CD4-positive, alpha-beta T cell treated with Interferon alpha-2 for 1 hour (primary cell): ENCODE results near the gene APOL1.
"Not testable (repeated sequence)": the region's sequence is repeated elsewhere in the genome, so short reads cannot be mapped to it uniquely, and the experiment has no call there.

Experiments used
- DNase-seq, 2 donors: peaks; one replicate each; pipeline ENCODE4 v3.0.0-alpha.2; 2020 to 2022

The APOL1 gene

DNA sequence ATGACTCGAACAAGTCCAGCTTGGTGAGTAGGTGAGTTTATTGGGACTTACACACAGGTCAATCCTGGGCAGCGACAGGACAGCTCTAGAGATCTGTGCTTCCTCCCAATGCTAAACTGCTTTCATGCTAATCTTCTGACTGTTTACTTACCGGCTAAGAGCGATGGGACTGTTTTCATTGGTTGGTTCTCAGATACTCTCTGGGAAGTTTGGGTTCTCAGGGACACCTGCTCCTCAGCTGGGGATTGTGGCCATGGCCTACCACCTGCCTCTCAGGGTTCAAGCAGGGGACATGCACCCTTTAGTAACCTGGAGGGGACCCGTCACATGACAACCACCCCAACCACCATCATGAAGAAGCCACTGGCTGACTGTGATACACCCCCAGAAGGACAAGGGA lies 26.7 kb upstream of the APOL1 start:
- no peak for DNase-seq

DNA sequence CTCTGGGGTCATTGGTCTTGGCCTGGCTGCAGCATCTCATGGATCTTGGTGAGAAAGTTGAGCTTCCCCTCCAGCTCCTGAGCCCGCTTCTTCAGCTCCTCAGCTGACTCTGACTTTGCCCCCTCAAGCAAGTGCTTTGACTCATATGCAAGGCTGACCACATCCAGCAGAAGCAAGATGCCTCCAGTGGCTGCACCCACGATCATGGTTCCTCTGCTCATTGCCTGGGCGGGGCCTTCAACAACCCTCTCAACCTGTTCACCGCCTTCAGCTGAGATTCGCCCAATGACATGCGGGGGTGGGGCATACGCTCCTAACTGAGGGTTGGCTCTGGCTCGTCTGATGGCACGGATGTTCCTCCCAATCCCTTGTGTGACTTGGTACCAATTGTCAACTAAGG lies 25.5 kb upstream of the APOL1 start:
- DNase-seq: no peak

DNA sequence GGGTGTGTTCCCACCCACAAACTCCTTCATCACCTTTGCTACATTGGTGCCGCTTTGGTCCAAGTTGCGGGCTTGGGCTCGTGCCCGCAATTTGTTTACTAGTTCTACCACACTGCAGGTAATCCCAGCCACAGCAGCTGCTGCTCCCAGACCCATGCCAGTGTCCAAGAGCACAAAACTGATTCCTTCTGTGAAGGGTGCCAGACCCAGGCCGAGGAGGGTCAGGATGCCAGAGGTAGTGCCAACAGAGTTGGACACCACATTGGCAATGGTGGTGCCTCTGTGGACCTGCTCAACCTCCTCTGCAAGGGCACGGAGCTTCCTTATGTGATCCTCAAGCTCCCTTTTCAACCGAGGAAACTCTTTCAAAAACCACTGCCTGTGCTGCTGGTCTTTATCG lies 25.1 kb upstream of the APOL1 start:
- DNase-seq: no peak

DNA sequence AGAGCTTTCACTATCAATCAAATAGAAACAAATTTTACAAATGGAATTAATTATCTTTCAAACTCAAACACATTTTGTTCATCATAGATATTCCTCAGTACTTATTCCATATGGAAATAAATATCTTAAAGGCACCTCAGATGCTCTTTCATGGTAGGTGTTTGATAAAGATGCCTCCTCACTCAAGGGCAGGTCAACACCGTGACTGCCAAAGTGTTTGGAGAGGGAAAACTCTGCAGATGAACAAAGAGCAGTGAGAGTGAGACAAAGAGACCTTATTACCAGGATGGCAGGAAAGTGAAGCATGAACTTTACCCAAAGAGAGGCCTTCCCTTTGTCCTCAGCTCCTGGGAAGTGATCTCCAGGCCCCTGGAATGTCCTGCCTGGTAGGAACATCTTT lies 24.6 kb upstream of the APOL1 start:
- not testable (repeated sequence) for DNase-seq

DNA sequence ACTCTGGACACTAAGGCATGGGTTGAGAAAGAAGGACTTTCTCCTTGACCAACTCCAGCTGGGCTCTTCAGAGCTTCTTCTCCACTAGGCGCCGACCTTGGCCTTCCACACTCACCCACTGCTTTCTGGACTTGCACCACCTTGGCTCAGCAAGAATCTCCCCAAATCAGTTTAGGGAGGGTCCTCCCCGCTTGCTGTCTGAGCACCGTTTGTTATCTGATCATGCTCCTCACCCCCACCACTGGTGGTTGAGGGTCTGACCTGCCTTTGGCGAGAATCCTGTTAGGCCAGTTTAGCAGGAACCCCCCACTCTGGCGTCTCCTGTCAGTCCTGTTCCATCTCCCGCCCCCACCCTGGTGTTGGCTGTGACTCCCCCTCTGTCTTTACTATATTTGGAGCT lies 24.0 kb upstream of the APOL1 start:
- no peak for DNase-seq

GRCh38 chr22:36229649-36230048 lies 23.3 kb upstream of the APOL1 start:
- DNase-seq: not testable (repeated sequence)

GRCh38 chr22:36231051-36231450 lies 21.9 kb upstream of the APOL1 start:
- DNase-seq: not testable (repeated sequence)

DNA sequence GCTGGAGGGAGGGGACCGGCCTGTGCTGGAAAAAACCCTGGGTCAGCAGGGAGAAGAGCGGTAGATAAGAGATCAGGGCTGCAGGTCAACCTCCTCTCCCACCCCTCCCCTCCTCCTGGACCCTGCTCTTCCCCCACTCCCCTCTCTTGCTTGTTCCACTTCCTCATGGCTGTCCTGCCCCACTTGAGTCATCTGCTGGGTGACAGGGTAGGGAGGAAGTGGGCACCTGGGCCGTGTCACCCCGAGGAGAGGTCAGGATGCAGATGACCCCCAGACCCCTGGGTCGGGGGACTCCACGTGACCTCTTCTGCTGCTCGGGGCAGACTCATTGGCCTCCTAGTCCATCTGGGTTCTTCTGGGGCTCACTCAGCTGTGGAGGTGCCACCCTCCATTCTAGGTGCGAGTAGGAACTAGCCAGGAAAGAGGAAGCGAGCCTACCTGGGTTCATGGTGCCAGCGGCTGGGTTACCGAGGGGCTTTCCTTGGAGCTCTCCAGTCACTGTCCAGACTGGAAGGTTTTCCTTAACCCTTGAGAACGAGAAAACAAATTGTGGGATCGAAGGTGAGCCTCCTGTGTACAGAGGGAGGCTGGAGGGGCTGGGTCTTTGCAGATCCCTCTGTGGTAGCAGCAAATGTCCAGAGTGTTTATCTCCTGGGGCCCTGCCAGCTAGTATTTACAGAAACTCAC lies 20.1 kb upstream of the APOL1 start:
- no peak for DNase-seq

DNA sequence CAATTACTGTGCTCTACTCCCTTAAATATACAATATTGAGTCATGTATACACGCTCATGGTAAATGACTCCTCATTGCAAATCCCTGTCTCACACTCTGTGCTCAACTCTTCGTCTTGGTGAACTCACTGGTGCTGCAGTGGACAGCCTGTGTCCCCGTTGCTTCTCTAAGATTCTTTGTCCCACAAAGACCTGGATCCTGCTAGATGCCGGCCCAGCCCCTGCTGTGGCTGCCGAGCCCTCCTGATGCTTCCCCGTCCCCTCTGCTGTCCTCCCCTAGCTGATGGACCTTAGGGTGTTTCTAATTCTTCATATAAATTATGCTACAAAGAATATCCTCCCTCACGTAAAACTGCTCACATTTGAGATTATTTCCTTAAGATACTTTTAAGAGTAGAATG lies 19.1 kb upstream of the APOL1 start:
- DNase-seq: no peak

DNA sequence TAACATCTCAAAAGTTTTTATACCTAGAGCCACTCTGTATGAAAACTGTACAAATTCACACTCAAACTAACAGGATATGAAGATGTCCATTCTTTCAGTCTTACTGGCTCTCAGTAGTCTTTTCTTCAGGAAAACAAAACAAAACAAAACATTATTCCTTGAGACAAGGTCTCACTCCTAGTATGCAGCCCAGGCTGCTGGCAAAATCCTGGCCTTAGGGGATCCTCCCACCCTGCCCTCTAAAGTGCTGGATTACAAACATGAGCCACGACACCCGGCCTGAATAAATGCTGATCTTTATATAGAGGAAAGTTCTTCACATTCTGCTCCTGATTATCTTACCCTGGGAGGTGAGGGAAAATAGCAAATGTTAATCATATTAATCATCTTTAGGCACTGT lies 18.7 kb upstream of the APOL1 start:
- no peak for DNase-seq

- DNase-seq: no peak
Observed at GRCh38 chr22:36234919-36235318, 18.0 kb upstream of the APOL1 start.

DNA sequence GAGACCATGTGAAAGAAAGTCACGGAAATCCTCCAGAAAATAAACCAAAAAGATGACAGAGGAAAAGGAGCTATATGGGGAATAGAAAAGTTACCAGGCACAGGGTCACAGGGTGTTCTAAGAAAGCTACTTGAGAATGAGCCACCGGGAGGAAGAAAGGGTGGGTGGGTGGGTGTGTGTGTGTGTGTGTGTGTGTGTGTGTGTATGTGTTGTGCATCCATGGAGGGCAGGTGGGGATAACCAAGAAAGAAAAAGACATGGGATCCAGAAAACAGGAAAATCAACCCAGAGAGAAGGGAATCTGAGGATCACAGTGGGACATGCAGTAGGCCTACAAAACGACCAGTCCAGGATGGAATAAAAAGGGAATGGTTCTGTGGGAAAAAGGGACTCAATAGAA lies 17.3 kb upstream of the APOL1 start:
- no peak for DNase-seq

- DNase-seq: no peak
Observed at GRCh38 chr22:36236388-36237319, 16.3 kb upstream of the APOL1 start.

DNA sequence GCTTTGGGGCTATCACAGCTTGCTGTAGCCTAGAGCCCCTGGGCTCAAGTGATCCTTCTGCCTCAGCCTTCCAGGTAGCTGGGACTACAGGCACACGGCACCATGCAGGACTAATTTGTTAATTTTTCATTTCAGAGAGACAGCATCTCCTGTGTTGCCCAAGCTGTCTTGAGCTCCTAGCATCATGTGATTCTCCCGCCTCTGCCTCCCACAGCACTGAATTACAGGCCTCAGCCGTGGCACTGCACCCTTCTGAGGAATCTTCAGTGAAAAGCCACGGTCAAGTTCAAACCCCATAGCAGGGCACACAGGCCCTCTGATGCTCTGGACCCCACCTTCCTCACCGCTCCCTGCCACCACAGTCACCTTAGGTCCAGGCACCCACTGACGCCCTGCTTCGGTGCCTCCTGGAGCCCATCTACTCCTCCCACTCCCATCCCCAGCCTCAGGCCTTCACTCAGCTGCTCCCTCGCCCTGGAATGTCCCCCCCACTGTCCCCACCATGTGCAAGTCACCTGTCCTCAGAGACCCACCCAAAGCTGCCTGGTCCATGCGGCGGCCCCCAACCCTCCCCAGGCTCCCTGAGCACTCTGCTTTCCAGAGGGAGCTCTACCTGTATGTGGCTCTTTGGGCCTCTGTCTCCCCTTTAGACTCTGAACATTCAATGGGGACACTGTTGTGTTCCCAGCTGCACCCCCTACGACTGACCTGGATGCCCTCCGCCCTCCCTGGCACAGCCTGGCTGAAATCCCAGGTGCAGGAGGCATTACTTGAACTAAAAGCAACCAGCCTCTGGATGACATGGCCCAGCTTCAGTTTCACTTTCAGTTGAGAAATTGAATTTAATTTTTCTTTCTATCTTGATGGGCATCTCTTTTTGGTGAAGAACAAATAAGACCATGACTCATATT lies 15.2 kb upstream of the APOL1 start:
- DNase-seq: peak in 1 of 2 donors; percentile 62

GRCh38 chr22:36238373-36239149 lies 14.4 kb upstream of the APOL1 start:
- peak in 1 of 2 donors; percentile 34 for DNase-seq

DNA sequence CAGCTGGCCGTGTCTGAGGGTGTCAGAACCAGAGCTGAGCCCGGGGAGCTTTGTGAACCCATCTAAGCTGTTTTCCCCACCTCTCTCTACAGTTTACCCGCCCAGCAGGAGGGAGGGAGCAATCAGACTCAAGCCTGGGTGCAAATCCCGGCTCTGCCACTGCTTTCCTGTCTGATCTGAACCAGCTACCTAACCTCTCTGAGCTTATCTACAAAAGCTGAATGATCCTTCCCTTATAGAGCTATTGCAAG lies 13.9 kb upstream of the APOL1 start:
- no peak for DNase-seq

GRCh38 chr22:36239401-36240171 lies 13.3 kb upstream of the APOL1 start, which contains the start of gene APOL2:
Gene APOL2, minus strand, starts transcription at chr22:36239527. Its CDS starts 6,365 bp downstream, at chr22:36233162.
- peak; percentile 90 to 91 for DNase-seq

DNA sequence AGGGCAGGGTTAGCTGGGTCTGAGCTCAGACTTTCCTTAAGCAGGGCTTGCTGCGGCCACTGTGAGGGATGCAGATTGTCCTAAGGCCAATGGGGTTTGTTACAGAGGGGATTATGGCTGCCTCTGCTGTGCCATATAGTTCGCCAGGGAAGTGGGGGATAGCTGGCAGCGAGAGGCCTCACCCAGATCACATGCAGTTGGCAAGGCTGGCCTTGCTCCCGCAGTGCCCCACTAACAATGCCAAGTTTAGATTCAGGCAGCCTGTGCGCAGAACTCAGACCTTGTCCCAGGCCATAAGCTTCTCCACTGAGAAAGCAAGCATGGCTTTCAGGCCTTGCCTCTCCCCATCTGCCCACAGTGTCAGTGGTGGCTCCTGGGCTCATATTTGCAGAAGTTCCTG lies 8.9 kb upstream of the APOL1 start:
- no peak for DNase-seq

DNA sequence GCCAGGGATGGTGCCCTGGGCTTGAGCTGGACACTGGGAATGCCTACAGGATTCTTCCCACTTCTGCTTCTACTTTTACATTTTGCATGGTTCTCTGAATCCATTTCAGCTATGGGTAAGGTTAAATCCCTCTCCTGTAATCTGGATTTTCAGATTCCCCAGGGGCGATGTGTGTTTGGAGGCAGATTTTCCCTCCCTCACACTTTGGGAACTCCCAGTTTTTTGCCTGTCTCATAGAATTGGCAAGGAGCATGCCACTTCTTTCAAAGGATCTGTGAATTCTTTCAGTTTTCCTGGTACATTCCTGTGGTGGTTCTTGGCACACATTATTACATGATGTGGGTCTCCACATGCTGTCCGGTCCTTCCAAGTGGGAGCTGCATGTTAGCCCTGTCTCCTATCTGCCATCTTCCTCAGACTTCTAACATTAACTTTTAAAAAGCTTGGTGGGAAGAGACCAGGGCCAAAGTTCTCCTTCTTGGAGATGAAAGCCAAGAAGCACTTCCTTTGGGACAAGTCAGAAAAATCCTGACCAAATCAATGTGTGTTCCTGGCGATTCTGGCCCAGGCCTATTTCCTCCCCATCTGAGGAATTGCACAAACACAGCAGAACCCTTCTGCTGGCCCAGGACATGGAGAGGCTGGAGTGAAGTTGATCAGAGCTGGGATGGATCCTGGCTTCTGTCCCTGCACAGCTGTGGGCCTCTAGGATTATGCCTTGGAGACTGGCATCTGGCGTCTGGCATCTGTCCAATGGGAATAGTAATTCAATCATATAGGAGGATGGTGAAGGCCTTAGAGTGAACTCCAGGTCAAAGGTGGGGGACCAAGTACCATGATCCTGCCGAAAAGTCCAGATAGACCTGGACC lies 8.2 kb upstream of the APOL1 start:
- no peak for DNase-seq

DNA sequence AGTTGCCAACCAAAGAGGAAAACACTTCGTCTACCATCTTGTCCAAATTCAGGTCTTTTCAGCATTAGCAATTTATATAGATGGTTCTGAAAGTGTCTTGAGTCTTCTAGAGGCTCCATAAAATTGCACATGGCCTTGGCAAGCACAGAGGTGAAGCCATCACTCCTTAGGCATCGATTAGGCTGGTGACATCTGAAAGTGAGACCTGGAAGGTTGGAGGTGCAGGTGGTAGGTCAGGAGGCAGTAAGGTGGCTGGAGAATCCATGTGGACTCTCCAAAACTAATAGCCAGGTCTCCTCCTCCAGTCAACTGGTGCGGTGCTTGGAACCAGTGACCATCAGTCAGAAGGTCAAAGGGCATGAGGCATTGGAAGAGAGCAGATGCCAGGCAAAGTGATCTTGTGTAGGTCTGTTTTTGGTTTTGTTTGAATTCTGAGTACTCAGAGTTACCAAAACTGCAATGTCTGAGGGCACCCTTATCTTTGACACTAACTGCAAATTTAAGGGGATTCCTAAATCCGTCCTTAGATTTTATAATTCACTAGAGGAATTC lies 7.1 kb upstream of the APOL1 start:
- DNase-seq: no peak
